HT-29 (cell line): Measurements from ENCODE around the gene NFE2. TPM values are rescaled to one million over a fixed set of nuclear protein-coding genes. Genes with fewer than 3 reads are reported as not detected.
A peak's percentile ranks its signal among the peaks of the same experiment; 100 is the strongest.

ENCODE experiments used
- DNase-seq: peaks from one replicate; pipeline ENCODE4 v3.0.0-alpha.2; 2015; ENCODE audit warnings: low spot score
- small RNA-seq: library from RNA; depleted of rRNA; stranded (forward); fragments of <200 nt; gene quantifications from one replicate; pipeline ENCODE3, GENCODE V24; 2014
- total RNA-seq: library from RNA; depleted of rRNA; stranded (reverse); fragments of >200 nt; shearing (Covaris generic); gene quantifications from 2 replicates; pipeline ENCODE4 v1.2.3, GENCODE V29; 2014; rRNA removed

The NFE2 gene
- total RNA-seq, 1 experiment from 2014 or later = 0.20 TPM

DNA sequence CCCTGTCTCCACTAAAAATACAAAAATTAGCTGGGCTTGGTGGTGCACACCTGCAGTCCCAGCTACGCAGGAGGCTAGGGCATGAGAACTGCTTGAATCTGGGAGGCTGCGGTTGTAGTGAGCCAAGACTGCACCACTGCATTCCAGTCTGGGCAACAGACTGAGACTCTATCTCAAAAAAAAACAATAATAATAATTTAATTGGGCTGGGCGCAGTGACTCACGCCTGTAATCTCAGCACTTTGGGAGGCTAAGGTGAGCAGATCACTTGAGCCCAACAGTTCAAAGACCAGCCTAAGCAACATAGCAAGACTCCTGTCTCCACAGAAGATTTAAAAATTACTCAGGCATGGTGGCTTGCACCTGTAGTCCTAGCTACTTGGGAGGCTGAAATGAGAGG, 47.6 kb downstream of the NFE2 start:
- no peak for DNase-seq

GRCh38 chr12:54251667-54252284, 49.0 kb downstream of the NFE2 start:
- DNase-seq = peak; percentile 75

GRCh38 chr12:54249489-54249888, 51.3 kb downstream of the NFE2 start:
- no peak for DNase-seq

- no peak for DNase-seq
Measured at GRCh38 chr12:54246011-54246641, 54.7 kb downstream of the NFE2 start.

Small RNA genes within 50 kb of the gene (small RNA-seq; reads per million reads assigned to genes)
- 12.7 reads per million, percentile 90 among the genes with 10 or more reads in this experiment for gene MIR148B
- not detected for gene RN7SL390P
- gene RN7SL744P = not detected
- not detected for gene RNU6-950P

Other genes with a start within 250 kb of the NFE2 start
- gene HOXC4, start 247.2 kb downstream of the NFE2 start, total RNA-seq = 4.0 and 6.8 TPM in 2 replicates
- 87.8 and 106 TPM in 2 replicates for gene SMUG1, start 112.0 kb downstream of the NFE2 start, total RNA-seq
- gene CBX5, start 20.9 kb downstream of the NFE2 start, total RNA-seq = 16.7 and 18.3 TPM in 2 replicates
- gene HNRNPA1, start 20.3 kb downstream of the NFE2 start, total RNA-seq = 283 and 287 TPM in 2 replicates
- 83.7 and 89.9 TPM in 2 replicates for gene COPZ1, start 24.1 kb upstream of the NFE2 start, total RNA-seq
- gene GPR84, start 63.5 kb upstream of the NFE2 start, total RNA-seq = not detected in 2 replicates
- gene ZNF385A, start 83.7 kb upstream of the NFE2 start, total RNA-seq = 0.10 and 1.3 TPM in 2 replicates
- not detected in 2 replicates for gene ITGA5, start 118.3 kb upstream of the NFE2 start, total RNA-seq
- gene GTSF1, start 172.6 kb upstream of the NFE2 start, total RNA-seq = not detected in 2 replicates
- not detected in 2 replicates for gene NCKAP1L, start 196.7 kb upstream of the NFE2 start, total RNA-seq
- not detected in 2 replicates for gene PDE1B, start 248.6 kb upstream of the NFE2 start, total RNA-seq